HG03064 (cell line): ENCODE results near the gene APOL4.
"Not testable (repeated sequence)": the region's sequence is repeated elsewhere in the genome, so short reads cannot be mapped to it uniquely, and the experiment has no call there.

ENCODE experiments used
- ATAC-seq: cut with Tn5 transposase; IDR thresholded peaks from one replicate; pipeline ENCODE4 v1.9.1; 2021; ENCODE audit warnings: low read depth; ENCODE audit not compliant: unreplicated experiment

APOL4 gene

DNA sequence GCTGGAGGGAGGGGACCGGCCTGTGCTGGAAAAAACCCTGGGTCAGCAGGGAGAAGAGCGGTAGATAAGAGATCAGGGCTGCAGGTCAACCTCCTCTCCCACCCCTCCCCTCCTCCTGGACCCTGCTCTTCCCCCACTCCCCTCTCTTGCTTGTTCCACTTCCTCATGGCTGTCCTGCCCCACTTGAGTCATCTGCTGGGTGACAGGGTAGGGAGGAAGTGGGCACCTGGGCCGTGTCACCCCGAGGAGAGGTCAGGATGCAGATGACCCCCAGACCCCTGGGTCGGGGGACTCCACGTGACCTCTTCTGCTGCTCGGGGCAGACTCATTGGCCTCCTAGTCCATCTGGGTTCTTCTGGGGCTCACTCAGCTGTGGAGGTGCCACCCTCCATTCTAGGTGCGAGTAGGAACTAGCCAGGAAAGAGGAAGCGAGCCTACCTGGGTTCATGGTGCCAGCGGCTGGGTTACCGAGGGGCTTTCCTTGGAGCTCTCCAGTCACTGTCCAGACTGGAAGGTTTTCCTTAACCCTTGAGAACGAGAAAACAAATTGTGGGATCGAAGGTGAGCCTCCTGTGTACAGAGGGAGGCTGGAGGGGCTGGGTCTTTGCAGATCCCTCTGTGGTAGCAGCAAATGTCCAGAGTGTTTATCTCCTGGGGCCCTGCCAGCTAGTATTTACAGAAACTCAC is 31.2 kb upstream of the APOL4 start:
- no peak for ATAC-seq

DNA sequence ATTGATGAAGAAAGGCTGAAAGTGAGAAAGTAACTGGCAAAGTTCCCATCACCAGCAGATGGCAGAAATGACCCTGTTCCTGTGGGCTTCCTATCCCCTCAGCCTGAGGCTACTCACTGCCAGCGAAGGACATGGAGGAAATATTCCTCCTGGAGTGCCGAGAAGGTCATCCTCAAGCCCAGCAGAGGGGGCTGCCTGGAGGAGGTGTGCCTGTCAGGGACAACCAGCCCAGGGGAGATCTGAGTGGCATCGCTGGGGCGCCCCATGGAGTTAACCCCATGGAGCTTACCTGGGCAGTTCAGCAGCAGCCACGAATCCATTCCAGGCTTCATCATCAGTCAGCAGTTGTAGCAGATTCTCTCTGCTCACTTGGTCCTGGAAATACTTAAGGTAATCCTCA is 29.4 kb upstream of the APOL4 start:
- ATAC-seq: not testable (repeated sequence)

DNA sequence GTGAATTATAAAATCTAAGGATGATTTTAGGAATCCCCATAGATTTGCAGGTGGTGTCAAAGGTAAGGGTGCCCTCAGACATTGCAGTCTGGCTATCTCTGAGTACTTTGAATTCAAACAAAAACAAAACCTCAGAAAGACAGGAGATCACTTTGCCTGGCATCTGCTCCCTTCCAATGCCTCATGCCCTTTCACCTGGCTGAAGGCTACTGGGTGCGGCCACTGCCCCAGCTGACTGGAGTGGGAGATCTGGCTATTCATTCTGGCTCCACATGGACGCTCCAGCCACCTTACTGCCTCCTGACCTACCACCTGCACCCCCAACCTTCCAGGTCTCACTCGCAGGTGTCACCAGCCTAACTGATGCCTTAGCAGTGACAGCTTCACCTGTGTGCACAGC is 28.0 kb upstream of the APOL4 start:
- ATAC-seq: not testable (repeated sequence)

DNA sequence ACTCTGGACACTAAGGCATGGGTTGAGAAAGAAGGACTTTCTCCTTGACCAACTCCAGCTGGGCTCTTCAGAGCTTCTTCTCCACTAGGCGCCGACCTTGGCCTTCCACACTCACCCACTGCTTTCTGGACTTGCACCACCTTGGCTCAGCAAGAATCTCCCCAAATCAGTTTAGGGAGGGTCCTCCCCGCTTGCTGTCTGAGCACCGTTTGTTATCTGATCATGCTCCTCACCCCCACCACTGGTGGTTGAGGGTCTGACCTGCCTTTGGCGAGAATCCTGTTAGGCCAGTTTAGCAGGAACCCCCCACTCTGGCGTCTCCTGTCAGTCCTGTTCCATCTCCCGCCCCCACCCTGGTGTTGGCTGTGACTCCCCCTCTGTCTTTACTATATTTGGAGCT is 27.3 kb upstream of the APOL4 start:
- ATAC-seq: no peak

DNA sequence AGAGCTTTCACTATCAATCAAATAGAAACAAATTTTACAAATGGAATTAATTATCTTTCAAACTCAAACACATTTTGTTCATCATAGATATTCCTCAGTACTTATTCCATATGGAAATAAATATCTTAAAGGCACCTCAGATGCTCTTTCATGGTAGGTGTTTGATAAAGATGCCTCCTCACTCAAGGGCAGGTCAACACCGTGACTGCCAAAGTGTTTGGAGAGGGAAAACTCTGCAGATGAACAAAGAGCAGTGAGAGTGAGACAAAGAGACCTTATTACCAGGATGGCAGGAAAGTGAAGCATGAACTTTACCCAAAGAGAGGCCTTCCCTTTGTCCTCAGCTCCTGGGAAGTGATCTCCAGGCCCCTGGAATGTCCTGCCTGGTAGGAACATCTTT is 26.8 kb upstream of the APOL4 start:
- not testable (repeated sequence) for ATAC-seq

DNA sequence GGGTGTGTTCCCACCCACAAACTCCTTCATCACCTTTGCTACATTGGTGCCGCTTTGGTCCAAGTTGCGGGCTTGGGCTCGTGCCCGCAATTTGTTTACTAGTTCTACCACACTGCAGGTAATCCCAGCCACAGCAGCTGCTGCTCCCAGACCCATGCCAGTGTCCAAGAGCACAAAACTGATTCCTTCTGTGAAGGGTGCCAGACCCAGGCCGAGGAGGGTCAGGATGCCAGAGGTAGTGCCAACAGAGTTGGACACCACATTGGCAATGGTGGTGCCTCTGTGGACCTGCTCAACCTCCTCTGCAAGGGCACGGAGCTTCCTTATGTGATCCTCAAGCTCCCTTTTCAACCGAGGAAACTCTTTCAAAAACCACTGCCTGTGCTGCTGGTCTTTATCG is 26.2 kb upstream of the APOL4 start:
- ATAC-seq: no peak

DNA sequence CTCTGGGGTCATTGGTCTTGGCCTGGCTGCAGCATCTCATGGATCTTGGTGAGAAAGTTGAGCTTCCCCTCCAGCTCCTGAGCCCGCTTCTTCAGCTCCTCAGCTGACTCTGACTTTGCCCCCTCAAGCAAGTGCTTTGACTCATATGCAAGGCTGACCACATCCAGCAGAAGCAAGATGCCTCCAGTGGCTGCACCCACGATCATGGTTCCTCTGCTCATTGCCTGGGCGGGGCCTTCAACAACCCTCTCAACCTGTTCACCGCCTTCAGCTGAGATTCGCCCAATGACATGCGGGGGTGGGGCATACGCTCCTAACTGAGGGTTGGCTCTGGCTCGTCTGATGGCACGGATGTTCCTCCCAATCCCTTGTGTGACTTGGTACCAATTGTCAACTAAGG is 25.8 kb upstream of the APOL4 start:
- no peak for ATAC-seq

DNA sequence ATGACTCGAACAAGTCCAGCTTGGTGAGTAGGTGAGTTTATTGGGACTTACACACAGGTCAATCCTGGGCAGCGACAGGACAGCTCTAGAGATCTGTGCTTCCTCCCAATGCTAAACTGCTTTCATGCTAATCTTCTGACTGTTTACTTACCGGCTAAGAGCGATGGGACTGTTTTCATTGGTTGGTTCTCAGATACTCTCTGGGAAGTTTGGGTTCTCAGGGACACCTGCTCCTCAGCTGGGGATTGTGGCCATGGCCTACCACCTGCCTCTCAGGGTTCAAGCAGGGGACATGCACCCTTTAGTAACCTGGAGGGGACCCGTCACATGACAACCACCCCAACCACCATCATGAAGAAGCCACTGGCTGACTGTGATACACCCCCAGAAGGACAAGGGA is 24.6 kb upstream of the APOL4 start:
- ATAC-seq: no peak

DNA sequence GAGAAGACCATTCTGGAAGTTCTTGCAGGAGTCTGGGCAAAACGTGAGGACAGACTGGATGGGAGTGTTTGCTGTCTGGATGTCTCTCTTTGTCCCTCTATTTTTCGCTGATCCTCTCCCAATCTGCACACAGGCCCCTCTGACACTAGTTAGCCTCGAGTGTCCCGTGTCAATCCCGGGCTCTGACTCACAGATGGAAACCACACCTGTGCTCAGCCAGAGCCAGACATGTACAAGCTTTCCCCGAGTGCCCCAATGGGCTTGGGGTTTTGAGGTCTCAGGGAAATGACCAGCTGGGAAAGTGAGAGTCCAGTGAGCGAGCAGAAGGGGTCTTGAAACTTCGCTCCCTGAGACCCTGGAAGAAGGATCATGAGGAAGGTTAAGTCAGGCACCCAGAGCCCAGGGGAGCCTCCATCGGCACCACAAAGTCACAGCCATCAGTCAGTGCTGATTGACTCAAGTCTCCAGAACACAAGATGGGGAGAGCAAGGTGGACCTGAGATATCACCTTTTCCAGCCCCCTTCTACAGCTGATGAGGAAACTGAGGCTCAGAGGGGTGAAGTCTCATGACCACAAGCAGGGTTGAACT is 23.8 kb upstream of the APOL4 start:
- no peak for ATAC-seq

DNA sequence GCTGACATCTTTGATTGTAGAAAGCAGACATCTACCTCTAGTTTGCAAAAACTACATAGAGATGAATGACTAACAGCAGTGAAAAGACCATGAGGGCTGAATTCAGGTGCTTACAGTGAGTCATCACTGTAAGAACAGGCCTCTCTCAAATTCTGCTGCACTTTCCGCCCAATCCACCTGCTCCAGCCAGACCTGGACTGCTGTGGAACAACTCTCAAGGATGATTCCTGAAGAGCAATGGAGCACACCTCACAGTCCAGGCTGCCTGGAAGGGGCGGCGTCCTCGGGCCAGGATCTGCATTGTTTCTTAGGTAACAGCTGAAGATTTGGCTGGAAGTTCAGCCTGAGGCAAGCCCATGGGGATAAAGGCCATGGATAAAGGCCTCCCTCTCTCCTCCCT is 22.6 kb upstream of the APOL4 start:
- no peak for ATAC-seq

DNA sequence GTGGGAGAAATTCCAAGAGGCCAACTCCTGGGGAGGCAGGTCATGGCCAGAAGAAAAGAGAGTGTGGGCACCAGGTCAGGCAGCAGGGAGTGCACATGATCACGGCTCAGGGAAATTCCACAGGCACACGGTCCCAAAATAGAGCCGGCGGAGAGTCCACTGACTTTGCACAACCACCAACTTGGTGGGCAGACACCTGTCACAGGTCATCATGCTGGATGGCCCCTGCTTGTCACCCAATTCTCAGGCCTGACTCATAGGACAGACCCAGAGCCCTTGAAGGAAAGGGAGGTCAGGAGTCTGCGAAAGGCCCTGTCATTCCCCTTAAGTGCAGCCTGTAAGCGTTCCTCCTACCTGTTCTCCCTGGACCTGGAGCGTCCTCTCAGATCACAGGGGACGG is 21.9 kb upstream of the APOL4 start:
- no peak for ATAC-seq

DNA sequence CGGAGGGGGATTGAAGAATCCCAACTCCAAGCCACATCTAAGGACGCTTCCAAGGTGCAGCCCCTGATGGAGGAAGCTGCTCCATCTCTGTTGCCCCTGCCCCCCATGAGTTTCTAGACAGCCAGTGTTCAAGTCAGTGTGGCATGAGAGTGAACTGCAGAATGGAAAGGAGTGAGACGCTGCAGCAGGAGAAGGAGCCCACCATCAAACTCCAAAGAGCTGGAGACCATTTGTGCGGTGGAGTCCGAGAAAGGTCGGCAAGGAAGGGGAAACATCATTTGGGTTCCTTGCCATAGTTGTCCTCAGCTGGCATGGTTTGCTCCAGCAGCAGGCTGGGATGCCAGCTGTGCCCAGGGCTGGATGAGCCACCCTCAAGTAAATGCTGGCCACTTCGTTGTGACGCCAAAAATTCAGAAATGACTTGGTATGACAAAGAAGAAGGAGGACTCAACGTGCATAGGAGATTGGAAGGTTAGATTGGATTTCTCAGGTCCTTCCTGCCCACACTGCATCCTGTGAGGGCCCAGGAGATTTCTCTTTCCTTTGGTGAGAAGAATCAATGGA is 21.4 kb upstream of the APOL4 start:
- no peak for ATAC-seq

DNA sequence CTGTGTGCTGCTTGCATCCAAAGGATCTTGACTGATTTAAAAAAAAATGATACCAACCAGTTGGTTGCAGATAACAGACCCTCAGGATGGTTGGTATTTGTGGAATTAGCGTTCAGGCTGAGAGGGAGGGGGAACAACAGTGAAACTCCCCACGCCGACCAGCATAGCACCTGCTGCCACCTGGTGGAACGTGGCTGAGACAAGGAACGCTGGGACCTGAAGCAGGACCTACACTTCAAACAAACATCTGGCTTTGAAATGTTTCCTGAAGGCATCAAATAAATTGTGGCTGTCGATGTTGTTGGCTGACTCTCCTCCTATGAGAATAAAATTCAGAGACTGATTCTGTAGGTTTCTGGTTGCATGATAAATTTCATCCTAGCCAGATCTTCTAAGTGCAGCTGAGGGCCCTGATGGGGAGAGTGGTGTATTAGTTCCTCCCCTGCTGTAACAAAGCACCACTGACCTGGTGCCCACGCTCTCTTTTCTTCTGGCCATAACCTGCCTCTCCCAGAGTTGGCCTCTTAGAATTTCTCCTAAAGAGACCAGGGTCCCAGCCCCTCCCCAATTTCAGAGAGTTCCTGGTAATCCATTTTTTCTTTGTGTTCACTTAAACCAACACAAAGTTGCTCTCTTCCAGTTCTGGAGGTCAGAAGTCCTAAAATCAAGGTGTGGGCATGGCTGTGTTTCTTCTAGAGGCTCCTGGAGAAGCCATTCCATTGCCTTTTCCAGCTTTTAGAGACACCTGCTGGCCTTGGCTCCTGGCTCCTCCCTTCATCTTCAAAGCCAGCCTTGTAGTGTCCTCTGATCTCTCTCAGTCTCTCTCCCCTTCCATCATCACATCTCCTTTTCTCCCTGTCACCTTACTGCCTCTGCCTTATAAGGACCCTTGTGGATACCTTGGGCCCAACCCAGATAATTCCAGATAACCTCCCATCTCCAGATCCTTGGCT is 20.5 kb upstream of the APOL4 start:
- ATAC-seq: no peak

DNA sequence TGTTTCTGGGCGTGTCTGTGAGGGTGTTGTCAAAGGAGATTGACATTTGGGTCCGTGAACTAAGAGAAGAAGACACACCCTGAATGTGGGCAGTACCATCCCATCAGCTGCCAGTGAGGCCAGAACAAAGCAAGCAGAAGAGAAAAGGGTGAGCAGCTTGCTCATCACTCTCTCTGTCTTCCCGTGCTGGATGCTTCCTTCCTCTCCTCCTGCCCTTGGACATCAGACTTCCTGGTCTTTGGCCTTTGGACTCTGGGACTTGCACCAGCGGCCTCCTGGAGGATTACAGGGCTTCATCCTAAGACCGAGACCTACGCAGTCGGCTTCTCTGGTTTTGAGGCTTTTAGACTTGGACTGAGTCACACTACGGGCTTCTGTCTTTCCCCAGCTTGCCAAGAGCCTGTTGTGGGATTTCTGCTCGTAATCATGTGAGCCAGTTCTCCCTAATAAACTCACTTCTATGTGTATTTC is 18.9 kb upstream of the APOL4 start:
- ATAC-seq: no peak

DNA sequence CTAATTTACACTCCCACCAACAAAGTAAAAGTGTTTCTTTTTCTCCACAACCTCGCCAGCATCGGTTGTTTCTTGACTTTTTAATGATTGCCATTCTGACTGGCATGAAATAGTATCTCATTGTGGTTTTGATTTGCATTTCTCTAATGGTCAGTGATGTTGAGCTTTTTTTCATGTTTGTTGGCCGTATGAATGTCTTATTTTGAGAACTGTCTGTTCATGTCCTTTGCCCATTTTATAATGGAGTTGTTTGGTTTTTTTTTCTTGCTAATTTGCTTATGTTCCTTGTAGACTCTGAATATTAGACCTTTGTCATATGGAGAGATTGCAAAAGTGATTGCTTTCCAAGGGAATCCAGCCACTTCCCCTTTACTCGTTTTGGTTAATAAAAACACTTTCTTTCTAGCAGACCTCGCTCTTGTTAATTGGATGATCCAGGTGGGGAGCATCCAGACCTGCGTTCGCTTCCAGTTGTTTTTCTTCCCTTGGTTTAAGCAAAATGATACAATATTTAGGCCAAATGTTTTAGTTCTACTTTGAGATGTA is 17.1 kb upstream of the APOL4 start:
- ATAC-seq: no peak

DNA sequence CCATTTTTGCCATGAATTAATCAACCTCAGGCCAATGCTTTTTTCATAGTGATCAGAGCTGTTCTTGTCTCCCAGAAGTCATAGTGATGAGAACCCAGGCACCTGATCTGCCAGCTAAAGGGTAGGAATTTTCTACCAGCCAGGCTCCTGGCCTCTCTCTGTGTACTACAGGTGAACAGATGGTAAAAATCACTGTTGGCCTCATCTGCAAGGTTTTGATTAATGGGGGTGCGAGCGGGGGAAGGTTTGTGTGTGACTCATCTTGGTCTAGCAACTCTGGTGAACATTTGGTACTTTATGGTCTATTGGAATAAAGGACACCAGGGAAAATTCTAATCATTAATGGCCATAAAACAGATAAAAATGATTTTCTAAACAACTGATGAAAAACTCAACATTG is 14.4 kb upstream of the APOL4 start:
- ATAC-seq: no peak

DNA sequence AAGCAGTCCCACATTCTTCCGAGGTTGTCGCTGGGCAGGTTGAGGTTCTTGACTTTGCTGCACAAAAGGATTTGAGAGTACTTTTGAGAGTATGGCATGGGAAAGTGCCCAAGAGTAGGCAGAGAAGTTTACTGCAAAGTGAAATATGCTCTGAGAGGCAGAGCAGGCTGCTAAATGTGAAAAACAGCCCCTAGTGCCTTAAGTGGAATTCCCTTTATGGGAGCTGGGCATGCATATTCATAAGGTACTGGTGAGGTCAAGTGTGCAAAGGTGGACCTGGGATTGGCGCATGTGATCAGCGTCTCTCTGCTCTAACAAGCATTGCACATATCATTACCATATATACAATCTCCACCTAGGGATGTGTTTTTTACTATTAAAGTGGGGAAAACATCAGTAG is 12.0 kb upstream of the APOL4 start:
- ATAC-seq: no peak

DNA sequence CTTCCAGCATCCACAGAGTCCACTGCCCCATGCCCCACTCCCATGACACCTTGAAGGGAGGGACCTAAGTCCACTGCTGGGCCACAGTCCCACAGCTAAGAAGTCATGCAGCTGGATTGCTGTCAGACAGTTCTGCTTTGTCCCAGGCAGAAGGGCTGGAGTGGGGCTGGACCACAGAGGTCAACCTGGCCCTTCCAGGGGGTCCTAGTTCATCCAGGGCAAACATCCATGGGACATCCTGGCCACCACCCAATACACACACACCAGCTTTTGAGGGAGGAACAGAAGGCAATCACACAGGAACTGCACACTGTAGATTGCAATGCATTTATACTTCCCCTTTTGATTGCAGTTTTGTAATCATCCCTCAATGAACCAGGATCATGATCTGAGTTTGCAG is 11.3 kb upstream of the APOL4 start:
- ATAC-seq: no peak

DNA sequence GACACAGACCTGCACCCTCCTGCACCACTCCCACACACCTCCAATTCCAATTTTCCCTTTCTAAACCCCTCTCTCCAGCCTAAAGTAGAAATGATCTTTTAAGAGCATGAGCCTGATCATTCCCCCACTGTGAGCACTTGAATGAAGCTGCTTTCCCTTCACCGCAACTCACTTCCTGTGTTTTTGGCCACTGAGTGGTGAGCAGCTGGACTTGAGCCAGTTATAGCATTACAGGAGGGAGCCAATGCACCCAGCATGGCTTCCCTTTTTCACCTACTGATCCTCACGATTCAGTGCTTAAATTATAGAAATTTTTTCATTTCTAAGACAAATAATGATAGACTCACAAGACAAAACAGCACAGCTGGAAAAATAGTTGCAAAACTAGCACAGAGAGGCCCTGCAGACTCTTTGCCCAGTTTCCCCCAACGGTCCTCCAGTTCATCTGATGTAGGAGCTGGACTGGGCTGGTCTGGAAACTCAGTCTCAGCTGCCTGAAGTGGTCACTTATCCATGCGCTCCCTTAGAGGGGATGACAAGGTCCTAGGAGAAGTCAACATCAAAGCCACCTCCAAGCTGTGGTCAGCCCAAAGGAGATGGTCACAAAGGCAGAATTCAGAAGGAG is 9.7 kb upstream of the APOL4 start:
- no peak for ATAC-seq

DNA sequence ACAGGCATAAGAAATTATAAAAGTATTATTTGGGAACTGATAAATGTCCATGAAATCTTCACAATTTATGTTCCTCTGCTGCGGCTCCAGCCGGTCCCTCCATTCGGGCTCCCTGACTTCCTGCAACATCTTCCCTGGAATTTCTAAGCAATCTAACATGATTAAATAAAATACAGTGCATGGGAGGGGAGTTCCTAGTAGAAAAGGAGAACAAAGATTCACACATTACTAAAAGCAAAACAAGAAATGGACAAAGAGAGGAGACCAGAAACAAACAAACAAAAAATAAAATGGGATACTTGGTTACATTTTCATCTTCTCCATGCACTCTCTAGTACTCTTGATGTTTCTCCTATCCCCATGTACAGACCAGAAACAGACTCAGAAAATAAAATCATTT is 8.6 kb upstream of the APOL4 start:
- ATAC-seq: no peak
